ENCODE data around the gene LARGE1. TPM values are rescaled to one million over a fixed set of nuclear protein-coding genes. Genes with fewer than 3 reads are reported as not detected.

LARGE1 gene
- total RNA-seq, 1 donor from 2014 or later = 0.89 TPM

DNA sequence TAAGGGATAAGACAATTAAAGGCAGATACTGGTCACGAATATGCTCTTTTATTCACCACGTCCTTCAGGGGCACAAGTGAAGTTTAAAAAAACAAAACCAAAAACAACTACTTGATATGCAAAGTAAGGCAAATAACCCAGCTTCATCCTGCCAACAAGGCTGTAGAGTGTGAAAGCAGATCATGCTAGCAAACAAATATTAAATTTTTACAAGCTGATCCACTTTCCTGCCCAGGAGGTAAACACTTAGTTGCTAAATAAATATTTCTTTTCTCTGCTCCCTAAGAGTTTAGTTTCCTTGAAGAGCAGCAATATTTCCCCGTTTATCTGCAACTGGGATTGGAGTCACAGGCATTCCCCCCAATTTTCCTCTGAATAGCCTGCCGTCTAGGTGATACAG is 300.2 kb downstream of the LARGE1 start:
- DNase-seq (ENCODE audit: low spot score) = no peak
- no peak overlapping the region for H3K27ac Mint-ChIP-seq
- no peaks in the 10 kb centered on the region for H3K4me1 Mint-ChIP-seq (ENCODE audit: low read depth)
- H3K27me3 Mint-ChIP-seq (ENCODE audit: low read depth) = no peaks in the 10 kb centered on the region
- no peak overlapping the region for H3K4me3 Mint-ChIP-seq (ENCODE audit: low read depth)
- intact Hi-C loops (cut with micrococcal nuclease) = no loop called here
- H3K36me3 Mint-ChIP-seq (ENCODE audit: low read depth) = no peaks in the 10 kb centered on the region
- peaks cover 41% of the 10 kb centered on the region for H3K9me3 Mint-ChIP-seq

GRCh38 chr22:33606504-33606903 is 313.8 kb downstream of the LARGE1 start:
- Mint-ChIP-seq H3K4me3 (ENCODE audit: low read depth) (no peak overlapping the region), H3K9me3 (peaks cover 42% of the 10 kb centered on the region), H3K27me3 (ENCODE audit: low read depth) (no peaks in the 10 kb centered on the region), H3K27ac (no peak overlapping the region), H3K4me1 (ENCODE audit: low read depth) (no peaks in the 10 kb centered on the region), H3K36me3 (ENCODE audit: low read depth) (no peaks in the 10 kb centered on the region)
- intact Hi-C loops (cut with micrococcal nuclease) = no loop called here
- DNase-seq (ENCODE audit: low spot score) = no peak

DNA sequence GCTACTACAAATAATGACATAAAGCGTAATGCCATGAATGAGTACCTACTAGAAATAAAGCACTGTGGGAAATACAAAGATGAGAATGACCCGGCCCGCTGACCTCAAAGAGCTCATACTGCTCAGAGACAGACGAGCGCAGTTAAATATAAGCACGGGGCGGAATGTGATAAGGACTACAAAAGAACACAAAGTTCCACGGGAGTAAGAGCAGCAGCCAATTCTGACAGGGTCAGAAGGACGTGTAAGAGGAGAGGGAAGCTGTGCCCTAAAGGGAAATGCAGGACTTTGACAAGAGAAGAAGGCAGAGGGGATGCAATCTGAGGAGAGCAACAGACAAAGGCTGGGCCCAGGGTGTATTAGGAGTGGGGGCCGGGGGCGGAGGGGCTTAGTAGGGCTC is 314.6 kb downstream of the LARGE1 start:
- DNase-seq (ENCODE audit: low spot score) = no peak
- no peaks in the 10 kb centered on the region for H3K36me3 Mint-ChIP-seq (ENCODE audit: low read depth)
- no peaks in the 10 kb centered on the region for H3K27me3 Mint-ChIP-seq (ENCODE audit: low read depth)
- intact Hi-C loops (cut with micrococcal nuclease) = no loop called here
- no peaks in the 10 kb centered on the region for H3K4me1 Mint-ChIP-seq (ENCODE audit: low read depth)
- no peak overlapping the region for H3K27ac Mint-ChIP-seq
- peaks cover 49% of the 10 kb centered on the region for H3K9me3 Mint-ChIP-seq
- H3K4me3 Mint-ChIP-seq (ENCODE audit: low read depth) = no peak overlapping the region

- intact Hi-C loops (cut with micrococcal nuclease) = no loop called here
- no peak for DNase-seq (ENCODE audit: low spot score)
- Mint-ChIP-seq H3K9me3 (peaks cover 53% of the 10 kb centered on the region), H3K27me3 (ENCODE audit: low read depth) (no peaks in the 10 kb centered on the region), H3K4me1 (ENCODE audit: low read depth) (no peaks in the 10 kb centered on the region), H3K4me3 (ENCODE audit: low read depth) (no peak overlapping the region), H3K36me3 (ENCODE audit: low read depth) (no peaks in the 10 kb centered on the region), H3K27ac (no peak overlapping the region)
Observed at GRCh38 chr22:33605221-33605620, 315.1 kb downstream of the LARGE1 start.

- Mint-ChIP-seq H3K4me1 (ENCODE audit: low read depth) (no peaks in the 10 kb centered on the region), H3K27me3 (ENCODE audit: low read depth) (no peaks in the 10 kb centered on the region), H3K36me3 (ENCODE audit: low read depth) (no peaks in the 10 kb centered on the region), H3K9me3 (peaks cover 53% of the 10 kb centered on the region), H3K27ac (no peak overlapping the region), H3K4me3 (ENCODE audit: low read depth) (no peak overlapping the region)
- intact Hi-C loops (cut with micrococcal nuclease) = no loop called here
- no peak for DNase-seq (ENCODE audit: low spot score)
Observed at GRCh38 chr22:33601062-33601461, 319.2 kb downstream of the LARGE1 start.

GRCh38 chr22:33600595-33600994 is 319.7 kb downstream of the LARGE1 start:
- no peak for DNase-seq (ENCODE audit: low spot score)
- H3K9me3 Mint-ChIP-seq = peaks cover 51% of the 10 kb centered on the region
- intact Hi-C loops (cut with micrococcal nuclease) = no loop called here
- no peak overlapping the region for H3K4me3 Mint-ChIP-seq (ENCODE audit: low read depth)
- H3K4me1 Mint-ChIP-seq (ENCODE audit: low read depth) = no peaks in the 10 kb centered on the region
- H3K36me3 Mint-ChIP-seq (ENCODE audit: low read depth) = no peaks in the 10 kb centered on the region
- H3K27me3 Mint-ChIP-seq (ENCODE audit: low read depth) = no peaks in the 10 kb centered on the region
- H3K27ac Mint-ChIP-seq = no peak overlapping the region

DNA sequence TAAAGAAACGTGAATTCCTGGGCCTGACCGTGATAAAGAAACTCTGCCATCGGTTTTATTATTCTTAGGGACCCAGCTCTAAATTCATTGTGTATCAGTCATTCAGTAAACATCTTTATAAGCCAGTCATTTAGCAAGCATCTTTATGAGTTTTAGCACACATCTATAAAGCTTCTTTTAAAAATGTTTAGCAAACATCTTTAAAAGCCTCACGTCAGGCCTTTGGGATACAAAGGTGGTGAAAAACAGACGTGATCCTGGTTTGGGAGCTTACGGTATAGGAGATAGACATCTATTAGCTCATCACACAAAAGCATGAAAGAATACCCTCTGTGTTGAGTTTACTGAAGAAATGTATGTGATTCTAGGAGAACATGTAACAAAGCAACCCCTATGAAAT is 320.2 kb downstream of the LARGE1 start:
- H3K4me3 Mint-ChIP-seq (ENCODE audit: low read depth) = no peak overlapping the region
- peaks cover 48% of the 10 kb centered on the region for H3K9me3 Mint-ChIP-seq
- no peak overlapping the region for H3K27ac Mint-ChIP-seq
- no peak for DNase-seq (ENCODE audit: low spot score)
- no peaks in the 10 kb centered on the region for H3K4me1 Mint-ChIP-seq (ENCODE audit: low read depth)
- no peaks in the 10 kb centered on the region for H3K27me3 Mint-ChIP-seq (ENCODE audit: low read depth)
- H3K36me3 Mint-ChIP-seq (ENCODE audit: low read depth) = no peaks in the 10 kb centered on the region
- intact Hi-C loops (cut with micrococcal nuclease) = no loop called here

GRCh38 chr22:33599596-33599995 is 320.7 kb downstream of the LARGE1 start:
- H3K4me1 Mint-ChIP-seq (ENCODE audit: low read depth) = no peaks in the 10 kb centered on the region

DNA sequence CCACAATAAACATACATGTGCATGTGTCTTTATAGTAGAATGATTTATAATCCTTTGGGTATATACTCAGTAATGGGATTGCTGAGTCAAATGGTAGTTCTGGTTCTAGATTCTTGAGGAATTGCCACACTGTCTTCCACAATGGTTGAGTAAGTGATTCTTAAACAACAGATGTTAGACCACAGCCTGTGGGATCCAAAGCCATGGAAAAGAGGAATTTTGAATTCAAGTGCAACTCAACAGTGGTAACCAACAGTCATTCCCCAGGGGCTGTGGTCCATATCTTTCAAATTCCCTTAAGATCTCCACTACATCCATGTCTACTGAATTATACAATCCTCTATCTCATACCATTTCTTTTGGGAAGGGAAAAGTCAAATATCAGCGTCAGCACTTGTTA is 321.5 kb downstream of the LARGE1 start:
- no peak for DNase-seq (ENCODE audit: low spot score)
- H3K36me3 Mint-ChIP-seq (ENCODE audit: low read depth) = no peaks in the 10 kb centered on the region
- H3K4me3 Mint-ChIP-seq (ENCODE audit: low read depth) = no peak overlapping the region
- no peaks in the 10 kb centered on the region for H3K27me3 Mint-ChIP-seq (ENCODE audit: low read depth)
- peaks cover 45% of the 10 kb centered on the region for H3K9me3 Mint-ChIP-seq
- no peak overlapping the region for H3K27ac Mint-ChIP-seq
- H3K4me1 Mint-ChIP-seq (ENCODE audit: low read depth) = no peaks in the 10 kb centered on the region
- intact Hi-C loops (cut with micrococcal nuclease) = no loop called here

More at GRCh38 chr22:33599596-33599995, 320.7 kb downstream of the LARGE1 start:
- intact Hi-C loops (cut with micrococcal nuclease) = no loop called here
- DNase-seq (ENCODE audit: low spot score) = no peak
- Mint-ChIP-seq H3K4me3 (ENCODE audit: low read depth) (no peak overlapping the region), H3K36me3 (ENCODE audit: low read depth) (no peaks in the 10 kb centered on the region), H3K27ac (no peak overlapping the region), H3K27me3 (ENCODE audit: low read depth) (no peaks in the 10 kb centered on the region), H3K9me3 (peaks cover 48% of the 10 kb centered on the region)

- H3K4me3 Mint-ChIP-seq (ENCODE audit: low read depth) = no peak overlapping the region
- H3K27ac Mint-ChIP-seq = no peak overlapping the region
- intact Hi-C loops (cut with micrococcal nuclease) = no loop called here
- no peaks in the 10 kb centered on the region for H3K4me1 Mint-ChIP-seq (ENCODE audit: low read depth)
- no peak for DNase-seq (ENCODE audit: low spot score)
- no peaks in the 10 kb centered on the region for H3K27me3 Mint-ChIP-seq (ENCODE audit: low read depth)
- no peaks in the 10 kb centered on the region for H3K36me3 Mint-ChIP-seq (ENCODE audit: low read depth)
- H3K9me3 Mint-ChIP-seq = peaks cover 38% of the 10 kb centered on the region
Observed at GRCh38 chr22:33597274-33597985, 322.8 kb downstream of the LARGE1 start.

DNA sequence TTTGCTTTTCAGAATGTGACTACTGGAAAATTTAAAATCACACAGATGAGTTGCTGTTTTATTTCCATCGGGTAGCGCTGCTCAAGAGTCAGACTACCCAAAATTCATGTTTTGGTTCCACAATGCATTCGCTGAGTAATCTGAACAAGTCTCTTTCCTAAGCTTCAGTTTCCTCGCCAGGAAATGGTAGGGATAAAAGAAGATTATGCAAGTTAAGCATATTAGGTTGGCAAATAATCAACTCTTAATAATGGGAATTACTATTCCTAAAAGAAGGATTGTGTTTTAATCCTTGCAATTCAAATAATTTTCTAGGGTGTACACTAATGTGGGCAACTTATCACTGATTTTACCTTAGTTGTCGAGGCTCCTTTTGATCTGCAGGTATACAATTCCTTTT is 326.5 kb downstream of the LARGE1 start:
- H3K27me3 Mint-ChIP-seq (ENCODE audit: low read depth) = no peaks in the 10 kb centered on the region
- no peaks in the 10 kb centered on the region for H3K4me1 Mint-ChIP-seq (ENCODE audit: low read depth)
- peaks cover 16% of the 10 kb centered on the region for H3K9me3 Mint-ChIP-seq
- intact Hi-C loops (cut with micrococcal nuclease) = no loop called here
- DNase-seq (ENCODE audit: low spot score) = no peak
- H3K4me3 Mint-ChIP-seq (ENCODE audit: low read depth) = no peak overlapping the region
- H3K27ac Mint-ChIP-seq = no peak overlapping the region
- no peaks in the 10 kb centered on the region for H3K36me3 Mint-ChIP-seq (ENCODE audit: low read depth)

- peaks cover 7% of the 10 kb centered on the region for H3K9me3 Mint-ChIP-seq
- no peak overlapping the region for H3K27ac Mint-ChIP-seq
- H3K4me3 Mint-ChIP-seq (ENCODE audit: low read depth) = no peak overlapping the region
- no peaks in the 10 kb centered on the region for H3K36me3 Mint-ChIP-seq (ENCODE audit: low read depth)
- H3K27me3 Mint-ChIP-seq (ENCODE audit: low read depth) = no peaks in the 10 kb centered on the region
- DNase-seq (ENCODE audit: low spot score) = no peak
- intact Hi-C loops (cut with micrococcal nuclease) = no loop called here
- no peaks in the 10 kb centered on the region for H3K4me1 Mint-ChIP-seq (ENCODE audit: low read depth)
Observed at GRCh38 chr22:33591946-33592345, 328.3 kb downstream of the LARGE1 start.

DNA sequence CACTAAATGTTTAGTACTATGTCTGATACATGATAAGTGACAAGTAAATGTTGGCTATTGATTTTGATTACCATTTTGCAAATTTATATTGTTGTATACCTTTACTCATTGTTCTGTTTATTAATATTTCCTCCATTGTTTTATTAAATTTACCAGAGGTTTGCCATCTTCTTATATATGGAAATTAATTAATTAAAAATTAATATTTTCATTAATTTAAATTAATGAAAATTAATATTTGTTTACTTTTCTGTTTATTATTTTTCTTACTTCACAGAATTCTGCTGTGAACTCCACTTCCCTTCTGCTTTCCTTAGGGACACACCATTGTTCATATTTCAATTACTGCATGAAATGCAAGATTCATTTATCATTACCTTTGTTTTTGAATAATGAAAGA is 331.0 kb downstream of the LARGE1 start:
- Mint-ChIP-seq H3K27ac (no peak overlapping the region), H3K4me3 (ENCODE audit: low read depth) (no peak overlapping the region), H3K27me3 (ENCODE audit: low read depth) (no peaks in the 10 kb centered on the region), H3K36me3 (ENCODE audit: low read depth) (no peaks in the 10 kb centered on the region), H3K9me3 (peaks cover 7% of the 10 kb centered on the region), H3K4me1 (ENCODE audit: low read depth) (no peaks in the 10 kb centered on the region)
- DNase-seq (ENCODE audit: low spot score) = no peak
- intact Hi-C loops (cut with micrococcal nuclease) = no loop called here

- DNase-seq (ENCODE audit: low spot score) = no peak
- intact Hi-C loops (cut with micrococcal nuclease) = no loop called here
- no peaks in the 10 kb centered on the region for H3K27me3 Mint-ChIP-seq (ENCODE audit: low read depth)
- no peaks in the 10 kb centered on the region for H3K36me3 Mint-ChIP-seq (ENCODE audit: low read depth)
- H3K4me3 Mint-ChIP-seq (ENCODE audit: low read depth) = no peak overlapping the region
- no peak overlapping the region for H3K27ac Mint-ChIP-seq
- peaks cover 5% of the 10 kb centered on the region for H3K9me3 Mint-ChIP-seq
- no peaks in the 10 kb centered on the region for H3K4me1 Mint-ChIP-seq (ENCODE audit: low read depth)
Observed at GRCh38 chr22:33588860-33589259, 331.4 kb downstream of the LARGE1 start.
